K562 (cell line): Measurements from ENCODE around the gene F12. TPM values are rescaled to one million over a fixed set of nuclear protein-coding genes. Genes with fewer than 3 reads are reported as not detected.

Experiments
- ASH1L ChIP-seq: fragments of 450-650 bp; IDR thresholded peaks from 2 replicates; pipeline ENCODE4 v1.6.1; 2018; ENCODE audit warnings: borderline replicate concordance, mild to moderate bottlenecking, low read depth; ENCODE audit not compliant: partially characterized antibody
- ATF1 ChIP-seq, 2 experiments: fragments of 450-650 bp in 1 of 2; IDR thresholded peaks; 2 replicates each; pipeline ENCODE4 v1.6.1; 2016; ENCODE audit warnings: missing compliant biosample characterization in 1 of 2, missing genetic modification characterization in 1 of 2
- EGR1 ChIP-seq: fragments of 450-650 bp; conservative IDR thresholded peaks from 2 replicates; pipeline ENCODE4 v1.6.1; 2017; ENCODE audit warnings: mild to moderate bottlenecking
- EP400 ChIP-seq: fragments of 450-650 bp; IDR thresholded peaks from 2 replicates; pipeline ENCODE4 v1.6.1; 2017; ENCODE audit warnings: antibody characterized with exemption, mild to moderate bottlenecking, moderate library complexity
- FOSL1 ChIP-seq: fragments of 200-800 bp; sonication (Bioruptor generic); conservative IDR thresholded peaks from 2 replicates; pipeline ENCODE4 v1.6.1; 2016; ENCODE audit warnings: missing genetic modification characterization, missing compliant biosample characterization
- FOXK2 ChIP-seq, 2 experiments: fragments of 450-650 bp; IDR thresholded peaks in 1 of 2; conservative IDR thresholded peaks in 1 of 2; 2 replicates each; pipeline ENCODE4 v1.6.1; 2016; ENCODE audit warnings: low read depth in 2 of 2, mild to moderate bottlenecking in 1 of 2
- HCFC1 ChIP-seq: IDR thresholded peaks from 2 replicates; pipeline ENCODE4 v1.6.1; 2012; ENCODE audit warnings: low read depth, low read length, improper control_type of control experiment
- HMGN3 ChIP-seq: IDR thresholded peaks from 2 replicates; pipeline ENCODE4 v1.6.1; 2011; ENCODE audit warnings: borderline replicate concordance, low read depth, mild to moderate bottlenecking, mixed read lengths, low read length; ENCODE audit not compliant: insufficient read length; ENCODE audit errors: extremely low read depth
- MAFF ChIP-seq: IDR thresholded peaks from 2 replicates; pipeline ENCODE4 v1.6.1; 2012; ENCODE audit warnings: low read length, improper control_type of control experiment
- MAZ ChIP-seq, 2 experiments: fragments of 450-650 bp in 1 of 2; sonication (generic) in 1 of 2; formaldehyde crosslinking; IDR thresholded peaks in 1 of 2; conservative IDR thresholded peaks in 1 of 2; 2 replicates each; pipeline versions ENCODE4 v1.4.0 to v1.5.0; 2020; ENCODE audit warnings: mild to moderate bottlenecking in 1 of 2, missing genetic modification reagents in 1 of 2
- NEUROD1 ChIP-seq: fragments of 150-350 bp; IDR thresholded peaks from 2 replicates; pipeline ENCODE4 v1.6.1; 2014; ENCODE audit warnings: borderline replicate concordance, low read length, low read depth; ENCODE audit not compliant: partially characterized antibody
- NFYB ChIP-seq: IDR thresholded peaks from 2 replicates; pipeline ENCODE4 v1.6.1; 2011; ENCODE audit warnings: mild to moderate bottlenecking, moderate library complexity; ENCODE audit not compliant: insufficient read length; ENCODE audit errors: extremely low read depth
- NR1H2 ChIP-seq: sonication (generic); formaldehyde crosslinking; IDR thresholded peaks from 2 replicates; pipeline ENCODE4 v1.4.0; 2020; ENCODE audit warnings: mild to moderate bottlenecking, missing genetic modification reagents
- PHB ChIP-seq: fragments of 250-450 bp; sonication (Bioruptor Pico); IDR thresholded peaks from 2 replicates; pipeline ENCODE4 v1.5.0; 2021
- POLR2G ChIP-seq: fragments of 200-400 bp; formaldehyde crosslinking; IDR thresholded peaks from 2 replicates; pipeline ENCODE4 v1.6.1; 2017; ENCODE audit warnings: low read depth, mild to moderate bottlenecking, antibody characterized with exemption, low read length, moderate library complexity
- SRSF3 ChIP-seq: fragments of 200-400 bp; formaldehyde crosslinking; IDR thresholded peaks from 2 replicates; pipeline ENCODE4 v1.6.1; 2016; ENCODE audit warnings: mild to moderate bottlenecking, low read length, moderate library complexity; ENCODE audit not compliant: insufficient read depth
- ZNF584 ChIP-seq: fragments of 200-800 bp; sonication (Bioruptor generic); IDR thresholded peaks from 2 replicates; pipeline ENCODE4 v1.6.1; 2016; ENCODE audit warnings: low read depth, mild to moderate bottlenecking, missing genetic modification characterization, missing compliant biosample characterization
- ZNF830 ChIP-seq: fragments of 250-450 bp; sonication (Bioruptor Pico); IDR thresholded peaks from 2 replicates; pipeline ENCODE4 v1.5.0; 2021; ENCODE audit warnings: mild to moderate bottlenecking
- polyA plus RNA-seq, 8 experiments: library from polyadenylated mRNA; depleted of rRNA in 4 of 8; stranded (reverse) in 5 of 8; unstranded in 3 of 8; fragments of >200 nt; fragmentation: Nextera tagmentation in 2 of 8; fragmentation: Illumina TruSeq in 1 of 8; extraction: Ambion mirVana in 2 of 8; extraction: Trizol in 1 of 8; gene quantifications; 2 replicates each; pipeline versions ENCODE4 v1.2.1 to v1.2.3, GENCODE V29; 2011 to 2014; ENCODE audit warnings: inconsistent platforms in 1 of 8, missing spikeins in 1 of 8
- total RNA-seq, 7 experiments: library from RNA; depleted of rRNA in 6 of 7; stranded (reverse); fragments of >200 nt in 6 of 7; fragmentation: Illumina TruSeq in 2 of 7; extraction: Trizol in 2 of 7; gene quantifications; 2 replicates each; pipeline versions ENCODE4 v1.2.1 to v1.2.3, GENCODE V29; 2011 to 2021; ENCODE audit warnings: low replicate concordance in 1 of 7
- TF ChIP-seq, protein P1 (sequence below): fragments of 250-450 bp; sonication (Bioruptor Pico); IDR thresholded peaks from 2 replicates; pipeline ENCODE4 v1.4.0; 2020
- TF ChIP-seq, protein P2 (sequence below), 2 experiments: IDR thresholded peaks; 2 replicates each; pipeline ENCODE4 v1.6.1; 2011; ENCODE audit warnings: borderline replicate concordance in 1 of 2, control low read depth in 1 of 2, low read depth in 1 of 2, low read length in 1 of 2, mild to moderate bottlenecking in 1 of 2, mixed read lengths in 1 of 2, moderate library complexity in 1 of 2; ENCODE audit not compliant: insufficient read depth in 1 of 2, insufficient read length in 1 of 2, poor library complexity in 1 of 2, severe bottlenecking in 1 of 2; ENCODE audit errors: extremely low read depth in 1 of 2

The F12 gene
- total and polyA plus RNA-seq, 9 of the 15 experiments (the other 6 are each of a cell fraction or from before 2014, with no cell fraction given), result 0.59 to 18.3 (median 3.6) TPM

DNA sequence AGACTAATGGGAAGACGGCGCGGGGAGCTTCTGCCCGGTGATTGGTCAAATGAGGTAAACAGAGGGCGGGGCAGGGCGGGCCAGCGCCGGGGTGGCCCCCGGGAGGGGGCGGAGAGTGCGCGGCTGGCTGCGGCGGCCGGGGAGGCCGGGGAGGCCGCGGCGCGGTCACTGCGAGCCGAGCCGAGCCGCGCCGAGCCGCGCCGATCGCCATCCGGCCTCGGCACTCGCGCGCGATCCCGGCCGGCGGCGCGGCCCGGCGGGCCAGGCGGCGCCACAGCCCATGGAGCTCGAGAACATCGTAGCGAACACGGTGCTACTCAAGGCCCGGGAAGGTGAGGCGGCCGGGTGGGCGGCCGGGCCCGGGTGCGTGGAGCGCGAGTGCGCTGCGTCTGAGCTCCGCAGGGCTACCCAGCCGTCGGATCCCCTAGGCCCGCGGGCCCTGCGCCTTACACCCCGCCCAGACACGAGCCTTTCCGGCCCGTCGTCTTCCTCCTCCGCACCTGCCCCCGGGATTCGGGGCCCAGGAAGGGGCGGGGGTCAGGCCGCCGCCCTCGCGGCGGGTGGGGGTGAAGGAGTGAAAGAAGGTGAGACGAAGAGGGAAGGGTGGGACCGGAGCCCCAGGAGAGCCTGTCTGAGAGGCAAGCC is 17.3 kb upstream of the F12 start, which contains the start of gene GRK6 (continued):
- TF ChIP-seq ATF1 (CRISPR knock-in tag; IDR thresholded peaks at IDR 0.05) (no peak), ATF1 (tag; IDR thresholded peaks at IDR 0.05) (0 out of 2 replicates have a peak, but pooled peaks have one; percentile 73), FOSL1 (tag) (0 out of 2 replicates have a peak, but pooled peaks have one; percentile 16), NEUROD1 (peak; percentile 28), SRSF3 (0 out of 2 replicates have a peak, but pooled peaks have one; percentile 29), HMGN3 (peak; percentile 63), FOXK2 (conservative IDR thresholded peaks at IDR 0.05 in 1 of 2, IDR thresholded peaks at IDR 0.05 in 1 of 2; ENCODE audit: low read depth in 2 of 2) (peak; percentile 44 to 56; a peak in 2 of 4 replicates), ASH1L (peak; percentile 1), EP400 (peak; percentile 60; the same call in 1 of the 2 replicates), MAFF (no peak), EGR1 (peak; percentile 85), ZNF584 (CRISPR knock-in tag) (no peak), MAZ (CRISPR knock-in tag; conservative IDR thresholded peaks at IDR 0.05 in 1 of 2, IDR thresholded peaks at IDR 0.05 in 1 of 2) (peak; percentile 31 to 94; a peak in 2 of 4 replicates), HCFC1 (0 out of 2 replicates have a peak, but pooled peaks have one; percentile 35), PHB (CRISPR knock-in tag) (0 out of 2 replicates have a peak, but pooled peaks have one; percentile 40), NR1H2 (CRISPR knock-in tag) (0 out of 2 replicates have a peak, but pooled peaks have one; percentile 44), ZNF830 (CRISPR knock-in tag) (peak; percentile 33; the same call in 1 of the 2 replicates), POLR2G (peak; percentile 77), NFYB (no peak)
- TF ChIP-seq, protein P1, sequence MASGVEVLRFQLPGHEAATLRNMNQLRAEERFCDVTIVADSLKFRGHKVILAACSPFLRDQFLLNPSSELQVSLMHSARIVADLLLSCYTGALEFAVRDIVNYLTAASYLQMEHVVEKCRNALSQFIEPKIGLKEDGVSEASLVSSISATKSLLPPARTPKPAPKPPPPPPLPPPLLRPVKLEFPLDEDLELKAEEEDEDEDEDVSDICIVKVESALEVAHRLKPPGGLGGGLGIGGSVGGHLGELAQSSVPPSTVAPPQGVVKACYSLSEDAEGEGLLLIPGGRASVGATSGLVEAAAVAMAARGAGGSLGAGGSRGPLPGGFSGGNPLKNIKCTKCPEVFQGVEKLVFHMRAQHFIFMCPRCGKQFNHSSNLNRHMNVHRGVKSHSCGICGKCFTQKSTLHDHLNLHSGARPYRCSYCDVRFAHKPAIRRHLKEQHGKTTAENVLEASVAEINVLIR (CRISPR knock-in tag), result no peak
- TF ChIP-seq, protein P2, sequence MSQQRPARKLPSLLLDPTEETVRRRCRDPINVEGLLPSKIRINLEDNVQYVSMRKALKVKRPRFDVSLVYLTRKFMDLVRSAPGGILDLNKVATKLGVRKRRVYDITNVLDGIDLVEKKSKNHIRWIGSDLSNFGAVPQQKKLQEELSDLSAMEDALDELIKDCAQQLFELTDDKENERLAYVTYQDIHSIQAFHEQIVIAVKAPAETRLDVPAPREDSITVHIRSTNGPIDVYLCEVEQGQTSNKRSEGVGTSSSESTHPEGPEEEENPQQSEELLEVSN (IDR thresholded peaks at IDR 0.05; ENCODE audit: borderline replicate concordance in 1 of 2, extremely low read depth in 1 of 2, insufficient read depth in 1 of 2, insufficient read length in 1 of 2, low read depth in 1 of 2, low read length in 1 of 2, poor library complexity in 1 of 2, severe bottlenecking in 1 of 2), result peak in 1 of 2 experiments; percentile 50
- TF ChIP-seq, all 486 proteins: peak for 48
